ENCODE data around the gene SH3PXD2A.
"Not testable (repeated sequence)": the region's sequence is repeated elsewhere in the genome, so short reads cannot be mapped to it uniquely, and the experiment has no call there.

Gene SH3PXD2A

GRCh38 chr10:103643381-103643780 is 212.0 kb downstream of the SH3PXD2A start:
- no peak for DNase-seq

- no peak for DNase-seq
Measured at GRCh38 chr10:103641326-103641725, 214.1 kb downstream of the SH3PXD2A start.

GRCh38 chr10:103640436-103641181 is 214.8 kb downstream of the SH3PXD2A start:
- peak in 1 of 14 donors; percentile 96 for DNase-seq

- DNase-seq, result no peak
Measured at GRCh38 chr10:103638948-103639347, 216.4 kb downstream of the SH3PXD2A start.

- DNase-seq, result peak in 13 of 14 donors; percentile 27 to 96 (median 62)
Measured at GRCh38 chr10:103637927-103638557, 217.3 kb downstream of the SH3PXD2A start.

DNA sequence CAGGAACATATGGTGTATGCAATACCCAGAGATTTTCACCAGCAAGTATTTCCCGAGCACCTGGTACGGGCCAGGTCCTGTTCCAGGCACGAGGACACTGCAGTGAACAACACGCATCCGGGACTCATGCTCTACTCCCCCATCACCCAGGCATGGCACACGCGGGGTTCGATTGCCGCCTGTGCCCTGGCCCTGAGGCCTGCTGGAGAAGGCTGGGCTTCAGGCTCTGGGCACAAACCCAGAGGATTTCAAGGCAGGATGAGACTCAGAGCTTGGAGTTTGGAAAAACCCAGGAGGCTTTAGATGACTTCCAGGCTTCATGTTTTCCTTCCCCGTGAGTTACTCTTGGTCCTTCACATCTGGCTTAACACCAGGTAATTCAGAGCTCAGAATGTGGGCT is 218.4 kb downstream of the SH3PXD2A start:
- DNase-seq, result peak in 4 of 14 donors; percentile 13 to 84 (median 26)

GRCh38 chr10:103636492-103636891 is 218.9 kb downstream of the SH3PXD2A start:
- peak in 2 of 14 donors; percentile 27 to 34 for DNase-seq

GRCh38 chr10:103635580-103635979 is 219.8 kb downstream of the SH3PXD2A start:
- peak in 1 of 14 donors; percentile 27 for DNase-seq

GRCh38 chr10:103633846-103634245 is 221.5 kb downstream of the SH3PXD2A start:
- no peak for DNase-seq

DNA sequence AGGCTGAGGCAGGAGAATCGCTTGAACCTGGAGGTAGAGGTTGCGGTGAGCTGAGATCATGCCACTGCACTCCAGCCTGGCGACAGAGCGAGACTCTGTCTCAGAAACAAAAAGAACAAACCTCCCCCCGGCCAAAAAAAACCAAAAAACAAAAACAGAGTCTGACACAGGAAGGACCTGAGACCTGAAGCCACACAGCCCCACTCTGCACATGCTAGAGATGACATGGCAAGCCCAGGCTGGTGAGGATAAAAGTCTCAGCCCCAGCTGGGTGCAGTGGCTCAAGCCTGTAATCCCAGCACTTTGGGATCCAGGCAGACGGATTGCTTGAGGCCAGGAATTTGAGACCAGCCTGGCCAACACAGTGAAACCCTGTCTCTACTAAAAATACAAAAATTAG is 222.5 kb downstream of the SH3PXD2A start:
- DNase-seq, result not testable (repeated sequence)

DNA sequence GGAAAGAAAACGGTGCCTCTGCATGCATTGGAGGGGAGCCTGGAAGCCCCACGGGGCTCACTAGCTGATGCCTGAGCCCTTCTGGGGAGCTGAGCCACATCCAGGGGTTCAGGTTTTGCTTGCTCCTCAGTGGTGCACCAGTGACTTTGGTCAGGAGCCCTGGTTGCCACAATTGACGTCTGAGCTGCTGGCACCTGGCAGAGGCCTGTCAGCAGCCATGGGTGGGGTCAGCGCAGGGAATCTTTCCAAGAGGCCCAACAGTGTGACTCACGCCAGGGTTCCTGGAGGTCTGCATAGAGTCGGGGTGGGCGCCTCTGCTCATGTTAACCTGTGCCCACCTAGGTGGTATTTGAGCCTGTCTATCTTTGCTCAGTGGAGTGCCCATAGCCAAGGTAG is 223.1 kb downstream of the SH3PXD2A start:
- DNase-seq, result no peak

DNA sequence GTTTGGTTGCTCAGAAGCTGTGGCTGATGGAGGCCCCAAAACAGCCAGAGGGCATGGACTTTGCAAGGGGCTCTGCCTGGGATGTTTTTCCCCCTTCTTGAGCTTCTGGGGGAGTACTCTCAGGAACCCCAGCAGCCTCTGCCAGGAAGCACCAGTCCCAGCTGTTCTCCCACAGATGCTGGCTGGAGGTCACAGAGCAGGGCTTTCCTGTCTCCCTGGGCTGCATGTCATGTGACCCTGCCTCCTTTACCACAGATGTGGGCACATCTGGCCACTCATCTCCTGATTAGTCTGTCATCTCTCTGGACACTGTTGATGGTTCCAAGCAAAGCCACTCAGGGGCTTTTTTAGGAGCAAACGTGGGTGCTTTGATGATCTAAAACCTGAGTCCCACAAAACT is 225.2 kb downstream of the SH3PXD2A start:
- peak in 1 of 14 donors; percentile 12 for DNase-seq

DNA sequence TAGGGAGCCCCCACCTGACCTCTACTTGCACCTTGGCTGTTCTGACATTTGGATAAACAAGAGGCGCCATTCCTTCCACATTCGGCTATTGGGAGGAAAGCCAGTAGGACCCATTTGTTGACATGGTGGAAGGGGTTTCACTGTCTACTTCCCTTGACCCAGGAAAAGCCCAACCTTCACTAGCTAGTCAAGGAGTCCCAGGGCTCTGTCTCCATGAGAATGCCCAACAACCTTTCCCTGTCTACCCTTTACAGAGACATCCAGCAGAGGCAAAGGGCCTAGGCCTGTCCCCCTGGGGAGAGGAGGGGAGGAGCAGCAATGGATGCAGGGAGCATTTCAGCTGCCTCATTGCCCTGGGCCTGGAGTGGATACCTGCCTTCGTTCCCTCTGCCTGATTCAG is 225.8 kb downstream of the SH3PXD2A start:
- DNase-seq, result no peak

DNA sequence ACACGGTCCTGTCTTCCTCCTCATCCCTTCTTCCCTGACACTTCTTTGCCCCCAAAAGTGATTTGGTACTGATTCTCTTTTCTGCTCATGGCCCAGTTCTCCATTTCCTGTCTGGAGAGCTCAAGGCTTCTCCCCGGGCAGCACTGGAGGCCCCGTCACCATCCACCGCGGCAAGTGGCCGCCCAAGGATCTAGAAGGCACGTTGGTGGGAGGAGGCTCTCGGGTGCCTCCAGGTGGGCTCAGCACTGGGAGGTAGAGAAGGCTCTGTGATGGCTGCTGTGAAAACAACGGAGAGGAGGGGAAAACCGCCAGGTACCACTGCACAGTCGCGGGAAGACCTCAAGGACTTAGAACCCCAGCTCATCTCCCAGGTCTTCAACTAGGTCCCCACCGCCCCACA is 227.5 kb downstream of the SH3PXD2A start:
- no peak for DNase-seq

GRCh38 chr10:103627111-103627892 is 228.1 kb downstream of the SH3PXD2A start:
- DNase-seq, result peak in 2 of 14 donors; percentile 14 to 31

GRCh38 chr10:103626178-103626577 is 229.2 kb downstream of the SH3PXD2A start:
- DNase-seq, result peak in 9 of 14 donors; percentile 11 to 96 (median 64)

DNA sequence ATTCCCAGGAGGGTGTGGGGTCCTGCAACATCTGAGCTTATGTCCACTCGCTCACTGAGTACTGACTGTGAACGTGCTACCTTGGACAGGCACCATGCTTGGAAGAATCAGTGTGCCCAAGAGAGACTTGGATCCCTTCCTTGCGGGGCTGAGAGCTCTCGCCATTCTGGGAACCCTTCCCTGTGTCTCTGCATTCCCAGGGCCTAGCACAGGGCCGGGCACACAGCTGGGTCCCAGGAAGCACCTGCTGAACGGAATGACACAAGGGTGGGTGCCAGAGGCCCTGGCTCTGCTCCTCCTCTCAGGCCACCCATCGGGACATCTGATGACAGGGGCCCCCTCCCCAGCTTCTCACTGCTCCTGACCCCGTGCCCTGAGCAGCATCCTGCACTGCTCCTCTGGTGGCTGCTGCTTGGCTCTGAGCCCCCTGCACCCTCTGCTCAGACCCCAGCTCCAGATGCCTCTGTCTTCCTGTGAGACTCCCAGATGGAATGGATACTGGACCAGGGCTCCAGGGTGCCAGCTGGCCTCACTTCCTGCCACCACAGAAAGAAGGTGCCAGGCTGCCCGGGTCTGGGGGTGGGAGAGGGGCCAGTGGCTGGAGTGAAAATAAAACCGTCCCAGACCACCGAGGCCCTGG is 232.3 kb downstream of the SH3PXD2A start:
- no peak for DNase-seq

DNA sequence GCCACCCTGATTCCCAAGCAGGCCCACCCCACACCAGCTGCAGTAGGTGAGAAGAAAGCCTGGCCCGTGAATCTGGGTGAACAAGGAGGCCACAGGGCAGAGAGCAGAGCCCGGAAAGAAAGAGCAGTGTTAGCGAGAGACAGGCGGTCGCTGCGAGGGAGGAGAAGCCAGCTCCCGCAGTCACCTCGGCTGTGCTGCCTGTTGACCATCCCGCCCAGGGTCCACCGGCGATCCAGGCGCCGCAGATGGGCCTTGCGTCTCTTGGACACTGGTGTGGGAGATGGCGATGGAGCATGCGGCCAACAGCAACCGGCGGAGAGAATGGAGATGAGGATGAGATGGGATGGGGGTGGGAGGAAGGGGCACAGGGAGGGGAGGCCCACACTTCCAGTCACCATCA is 233.1 kb downstream of the SH3PXD2A start:
- no peak for DNase-seq

DNA sequence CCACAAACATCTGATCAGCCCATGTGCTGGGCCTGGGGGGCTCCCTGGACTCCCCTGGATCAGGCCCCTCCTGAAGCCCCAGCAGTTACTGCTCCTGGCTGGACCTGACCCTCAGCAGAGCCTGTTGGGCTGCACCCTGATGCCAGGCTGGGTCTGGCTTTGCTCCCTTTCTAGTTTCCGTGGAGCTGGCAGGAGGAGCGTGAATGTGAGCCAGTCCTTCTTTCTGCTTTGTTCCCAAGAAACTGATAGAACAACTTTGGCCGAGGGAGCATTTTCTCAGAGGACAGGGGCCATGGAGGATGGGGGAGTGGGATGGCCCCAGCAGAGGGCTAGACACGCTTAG is 233.6 kb downstream of the SH3PXD2A start:
- DNase-seq, result peak in 7 of 14 donors; percentile 15 to 55 (median 37)

DNA sequence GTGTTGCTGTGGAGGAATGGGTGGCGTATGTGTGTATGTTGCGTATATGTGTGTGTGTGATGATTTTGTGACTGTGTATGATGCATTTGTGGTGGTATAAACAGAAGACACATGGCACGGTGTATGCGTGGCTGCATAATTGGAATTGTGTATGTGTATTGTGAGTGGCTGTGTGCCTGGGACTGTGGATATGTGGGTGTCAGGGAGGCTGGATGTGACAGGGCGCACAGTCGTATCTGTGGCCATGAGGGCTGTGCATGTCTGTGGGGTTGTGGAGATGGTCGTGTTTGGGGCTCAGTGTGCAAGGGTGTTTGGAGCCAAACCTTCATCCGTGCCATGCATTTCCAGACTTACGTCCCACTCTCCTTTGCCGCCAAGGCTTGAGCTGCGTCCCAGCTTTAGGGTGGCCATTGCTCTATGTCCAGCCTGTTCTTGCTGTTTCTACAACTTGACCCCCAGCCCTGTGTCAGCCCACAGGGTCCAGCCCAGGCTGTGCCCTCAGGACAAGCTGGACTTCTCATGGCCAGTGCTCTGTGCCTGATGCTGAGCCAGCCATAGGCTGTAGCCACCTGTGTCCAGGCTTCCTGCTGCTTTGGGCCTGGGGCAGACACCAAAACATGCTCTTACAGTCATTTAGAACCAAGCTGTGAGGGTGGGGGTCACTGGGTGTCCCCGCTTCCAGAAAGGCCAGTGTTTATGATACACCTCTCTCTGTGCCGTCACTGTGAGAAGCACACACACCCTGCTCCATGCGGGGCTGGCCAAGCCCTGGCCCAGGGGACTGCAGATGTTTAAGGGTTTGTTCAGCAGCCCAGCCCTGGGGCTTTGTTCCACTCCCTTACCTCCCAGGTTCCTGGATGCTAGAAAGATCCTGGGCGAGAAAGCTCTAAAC is 234.2 kb downstream of the SH3PXD2A start:
- DNase-seq, result no peak

- no peak for DNase-seq
Measured at GRCh38 chr10:103620352-103620740, 235.0 kb downstream of the SH3PXD2A start.
